Stimulated activated CD4-positive, alpha-beta T cell treated with anti-CD3 and anti-CD28 coated beads, Interleukin-15, amount 100 ng/mL, for 48 hours (primary cell): ENCODE results near the gene CDK18.
"Not testable (repeated sequence)": the region's sequence is repeated elsewhere in the genome, so short reads cannot be mapped to it uniquely, and the experiment has no call there.

Experiments
- DNase-seq, 2 donors: peaks; one replicate each; pipeline ENCODE4 v3.0.0-alpha.2; 2020; ENCODE audit warnings: low read depth in 2 of 2

CDK18 gene

GRCh38 chr1:205481218-205481617 lies 23.3 kb upstream of the CDK18 start:
- no peak for DNase-seq

GRCh38 chr1:205481629-205482151 lies 22.8 kb upstream of the CDK18 start:
- no peak for DNase-seq

GRCh38 chr1:205482587-205482986 lies 21.9 kb upstream of the CDK18 start:
- not testable (repeated sequence) for DNase-seq

- DNase-seq = no peak
These were observed 21.1 kb upstream of the CDK18 start for GRCh38 chr1:205483372-205483771.

- DNase-seq = peak; percentile 33 to 35
These were observed 19.2 kb upstream of the CDK18 start for GRCh38 chr1:205484985-205485967.

GRCh38 chr1:205486258-205486657 lies 18.2 kb upstream of the CDK18 start:
- DNase-seq = no peak

- DNase-seq = peak in 1 of 2 donors; percentile 25
These were observed 16.3 kb upstream of the CDK18 start for GRCh38 chr1:205488074-205488723.

GRCh38 chr1:205491794-205492193 lies 12.7 kb upstream of the CDK18 start:
- DNase-seq = no peak

GRCh38 chr1:205492201-205492667 lies 12.2 kb upstream of the CDK18 start:
- no peak for DNase-seq

GRCh38 chr1:205492774-205493173 lies 11.7 kb upstream of the CDK18 start:
- DNase-seq = no peak

GRCh38 chr1:205493241-205494085 lies 11.0 kb upstream of the CDK18 start:
- no peak for DNase-seq

GRCh38 chr1:205494115-205494514 lies 10.4 kb upstream of the CDK18 start:
- no peak for DNase-seq

GRCh38 chr1:205495237-205495823 lies 9.1 kb upstream of the CDK18 start:
- no peak for DNase-seq

GRCh38 chr1:205496661-205497060 lies 7.8 kb upstream of the CDK18 start:
- DNase-seq = no peak

GRCh38 chr1:205497351-205497750 lies 7.1 kb upstream of the CDK18 start:
- no peak for DNase-seq

- DNase-seq = no peak
These were observed 4.7 kb upstream of the CDK18 start for GRCh38 chr1:205499789-205500188.

GRCh38 chr1:205500240-205501233 lies 3.9 kb upstream of the CDK18 start:
- no peak for DNase-seq

- DNase-seq = no peak
These were observed 2.2 kb upstream of the CDK18 start for GRCh38 chr1:205502111-205502810.

- DNase-seq = no peak
These were observed 1.5 kb upstream of the CDK18 start for GRCh38 chr1:205502992-205503391.
